HUES48 (cell line): ENCODE results near the gene CMTM7.

Source experiments
- H3K27ac ChIP-seq: one replicate; pipeline ENCODE4 v1.7.0; 2013; ENCODE audit warnings: low read depth, low read length, inconsistent platforms
- H3K27me3 ChIP-seq: 2 replicates; pipeline ENCODE4 v1.6.1; 2013; ENCODE audit warnings: mild to moderate bottlenecking, low read length; ENCODE audit not compliant: control insufficient read depth, insufficient read depth
- H3K36me3 ChIP-seq: 2 replicates; pipeline ENCODE4 v1.6.1; 2013; ENCODE audit warnings: low read length; ENCODE audit not compliant: control insufficient read depth, insufficient read depth
- H3K4me1 ChIP-seq: 2 replicates; pipeline ENCODE4 v1.6.1; 2013; ENCODE audit warnings: mild to moderate bottlenecking, low read length; ENCODE audit not compliant: control insufficient read depth, insufficient read depth
- H3K4me3 ChIP-seq: 2 replicates; pipeline ENCODE4 v1.5.1; 2013; ENCODE audit warnings: mild to moderate bottlenecking, low read depth, low read length
- H3K9ac ChIP-seq: 2 replicates; pipeline ENCODE4 v1.6.1; 2013; ENCODE audit warnings: mild to moderate bottlenecking, low read depth, low read length, moderate library complexity
- H3K9me3 ChIP-seq: 2 replicates; pipeline ENCODE4 v1.6.1; 2013; ENCODE audit warnings: low read length; ENCODE audit not compliant: control insufficient read depth, insufficient read depth

CMTM7 gene

GRCh38 chr3:32487781-32488473, 96.3 kb downstream of the CMTM7 start:
- H3K4me1 ChIP-seq: no peaks in the 10 kb centered on the region
- no peak overlapping the region for H3K4me3 ChIP-seq
- no peaks in the 10 kb centered on the region for H3K9me3 ChIP-seq
- H3K9ac ChIP-seq: no peak overlapping the region
- peaks cover 44% of the 10 kb centered on the region for H3K36me3 ChIP-seq
- no peak overlapping the region for H3K27ac ChIP-seq
- no peaks in the 10 kb centered on the region for H3K27me3 ChIP-seq

- Histone ChIP-seq H3K36me3 (peaks cover 38% of the 10 kb centered on the region), H3K27ac (no peak overlapping the region), H3K4me1 (no peaks in the 10 kb centered on the region), H3K4me3 (no peak overlapping the region), H3K9me3 (no peaks in the 10 kb centered on the region), H3K27me3 (no peaks in the 10 kb centered on the region), H3K9ac (no peak overlapping the region)
Measured at GRCh38 chr3:32488474-32489008, 96.9 kb downstream of the CMTM7 start.

GRCh38 chr3:32492684-32493436, 101.2 kb downstream of the CMTM7 start:
- no peak overlapping the region for H3K27ac ChIP-seq
- no peak overlapping the region for H3K4me3 ChIP-seq
- no peaks in the 10 kb centered on the region for H3K9me3 ChIP-seq
- no peaks in the 10 kb centered on the region for H3K27me3 ChIP-seq
- peaks cover 9% of the 10 kb centered on the region for H3K36me3 ChIP-seq
- no peak overlapping the region for H3K9ac ChIP-seq
- H3K4me1 ChIP-seq: no peaks in the 10 kb centered on the region

GRCh38 chr3:32493437-32494414, 102.1 kb downstream of the CMTM7 start:
- H3K36me3 ChIP-seq: peaks cover 4% of the 10 kb centered on the region; the same call in 1 of the 2 replicates
- H3K9ac ChIP-seq: no peak overlapping the region
- no peak overlapping the region for H3K27ac ChIP-seq
- H3K27me3 ChIP-seq: no peaks in the 10 kb centered on the region
- H3K9me3 ChIP-seq: no peaks in the 10 kb centered on the region
- no peak overlapping the region for H3K4me3 ChIP-seq
- H3K4me1 ChIP-seq: no peaks in the 10 kb centered on the region

GRCh38 chr3:32495085-32495484, 103.4 kb downstream of the CMTM7 start:
- Histone ChIP-seq H3K4me3 (no peak overlapping the region), H3K4me1 (no peaks in the 10 kb centered on the region), H3K36me3 (peaks cover 4% of the 10 kb centered on the region; the same call in 1 of the 2 replicates), H3K27me3 (no peaks in the 10 kb centered on the region), H3K9ac (no peak overlapping the region), H3K27ac (no peak overlapping the region), H3K9me3 (no peaks in the 10 kb centered on the region)

GRCh38 chr3:32495609-32496008, 104.0 kb downstream of the CMTM7 start:
- H3K36me3 ChIP-seq: peaks cover 4% of the 10 kb centered on the region; the same call in 1 of the 2 replicates
- H3K27ac ChIP-seq: no peak overlapping the region
- H3K4me1 ChIP-seq: no peaks in the 10 kb centered on the region
- no peak overlapping the region for H3K9ac ChIP-seq
- no peaks in the 10 kb centered on the region for H3K9me3 ChIP-seq
- no peak overlapping the region for H3K4me3 ChIP-seq
- no peaks in the 10 kb centered on the region for H3K27me3 ChIP-seq

- Histone ChIP-seq H3K9ac (no peak overlapping the region), H3K9me3 (no peaks in the 10 kb centered on the region), H3K27me3 (no peaks in the 10 kb centered on the region), H3K4me3 (no peak overlapping the region), H3K4me1 (peaks cover 5% of the 10 kb centered on the region), H3K36me3 (no peaks in the 10 kb centered on the region), H3K27ac (no peak overlapping the region)
Measured at GRCh38 chr3:32498252-32498651, 106.6 kb downstream of the CMTM7 start.

- no peaks in the 10 kb centered on the region for H3K27me3 ChIP-seq
- H3K27ac ChIP-seq: no peak overlapping the region
- no peaks in the 10 kb centered on the region for H3K36me3 ChIP-seq
- H3K9ac ChIP-seq: no peak overlapping the region
- H3K4me1 ChIP-seq: peaks cover 13% of the 10 kb centered on the region
- H3K9me3 ChIP-seq: no peaks in the 10 kb centered on the region
- H3K4me3 ChIP-seq: no peak overlapping the region
Measured at GRCh38 chr3:32498992-32499391, 107.3 kb downstream of the CMTM7 start.

GRCh38 chr3:32499585-32499984, 107.9 kb downstream of the CMTM7 start:
- Histone ChIP-seq H3K4me1 (peaks cover 14% of the 10 kb centered on the region), H3K36me3 (no peaks in the 10 kb centered on the region), H3K4me3 (no peak overlapping the region), H3K27ac (no peak overlapping the region), H3K9me3 (no peaks in the 10 kb centered on the region), H3K27me3 (no peaks in the 10 kb centered on the region), H3K9ac (no peak overlapping the region)

- no peaks in the 10 kb centered on the region for H3K27me3 ChIP-seq
- no peaks in the 10 kb centered on the region for H3K36me3 ChIP-seq
- no peak overlapping the region for H3K27ac ChIP-seq
- no peaks in the 10 kb centered on the region for H3K9me3 ChIP-seq
- H3K4me1 ChIP-seq: peaks cover 14% of the 10 kb centered on the region
- no peak overlapping the region for H3K9ac ChIP-seq
- no peak overlapping the region for H3K4me3 ChIP-seq
Measured at GRCh38 chr3:32500231-32500630, 108.6 kb downstream of the CMTM7 start.
